Raji (cell line): Measurements from ENCODE around the gene CSRP3.

Experiments
- POLR2A ChIP-seq: IDR thresholded peaks from 2 replicates; pipeline ENCODE4 v1.6.1; 2011; ENCODE audit warnings: low read depth, low read length, control low read depth; ENCODE audit not compliant: insufficient read depth

Gene CSRP3

GRCh38 chr11:19201737-19202605 is at the start of gene CSRP3:
TSS of gene CSRP3 (minus strand) at chr11:19201983. CDS start at chr11:19192448, 9,535 bp downstream.
- no peak for TF ChIP-seq POLR2A

GRCh38 chr11:19251577-19251976 is 49.8 kb upstream of the CSRP3 start:
- no peak for TF ChIP-seq POLR2A

GRCh38 chr11:19246816-19247215 is 45.0 kb upstream of the CSRP3 start:
- no peak for TF ChIP-seq POLR2A

- TF ChIP-seq POLR2A = no peak
Measured at GRCh38 chr11:19245351-19245750, 43.6 kb upstream of the CSRP3 start.

GRCh38 chr11:19244621-19245020 is 42.8 kb upstream of the CSRP3 start:
- TF ChIP-seq POLR2A = no peak

GRCh38 chr11:19244084-19244483 is 42.3 kb upstream of the CSRP3 start:
- TF ChIP-seq POLR2A = no peak

GRCh38 chr11:19243613-19244012 is 41.8 kb upstream of the CSRP3 start:
- no peak; the same call in 1 of the 2 replicates for TF ChIP-seq POLR2A

- peak; percentile 38; the same call in 1 of the 2 replicates for TF ChIP-seq POLR2A
Measured at GRCh38 chr11:19243143-19243542, 41.4 kb upstream of the CSRP3 start.

- TF ChIP-seq POLR2A = no peak
Measured at GRCh38 chr11:19242179-19242932, 40.6 kb upstream of the CSRP3 start.

- TF ChIP-seq POLR2A = peak; percentile 48
Measured at GRCh38 chr11:19241260-19242178, 39.7 kb upstream of the CSRP3 start.

- peak; percentile 67 for TF ChIP-seq POLR2A
Measured at GRCh38 chr11:19240420-19241259, 38.9 kb upstream of the CSRP3 start, which contains the start of gene E2F8. TSS of gene E2F8 (minus strand) at chr11:19240945. CDS start at chr11:19240121, 824 bp downstream.

GRCh38 chr11:19239039-19239438 is 37.3 kb upstream of the CSRP3 start:
- TF ChIP-seq POLR2A = no peak

- no peak for TF ChIP-seq POLR2A
Measured at GRCh38 chr11:19237813-19238212, 36.0 kb upstream of the CSRP3 start.

GRCh38 chr11:19237381-19237780 is 35.6 kb upstream of the CSRP3 start:
- no peak for TF ChIP-seq POLR2A

GRCh38 chr11:19234231-19234817 is 32.5 kb upstream of the CSRP3 start:
- no peak for TF ChIP-seq POLR2A
